KMS-11 (cell line): ENCODE data around the gene SLC35F4.

Experiments
- H2AFZ ChIP-seq: fragments of 200-600 bp; sonication (generic); 2 replicates; pipeline ENCODE4 v1.6.1; 2016; ENCODE audit warnings: antibody characterized with exemption, mixed run types, low read depth
- H3K27ac ChIP-seq: fragments of 200-600 bp; sonication (generic); 2 replicates; pipeline ENCODE4 v1.6.1; 2016; ENCODE audit warnings: mild to moderate bottlenecking, mixed run types
- H3K27me3 ChIP-seq: fragments of 200-600 bp; sonication (generic); 2 replicates; pipeline ENCODE4 v1.6.1; 2017; ENCODE audit warnings: mild to moderate bottlenecking, low read depth, mixed run types, moderate library complexity; ENCODE audit not compliant: insufficient read depth
- H3K36me3 ChIP-seq: fragments of 200-600 bp; sonication (generic); 2 replicates; pipeline ENCODE4 v1.6.1; 2017; ENCODE audit warnings: mild to moderate bottlenecking, mixed run types; ENCODE audit not compliant: insufficient read depth
- H3K4me1 ChIP-seq: fragments of 200-600 bp; sonication (generic); 2 replicates; pipeline ENCODE4 v1.6.1; 2016; ENCODE audit warnings: mild to moderate bottlenecking, low read depth, mixed run types; ENCODE audit not compliant: poor library complexity, severe bottlenecking
- H3K4me2 ChIP-seq: fragments of 200-600 bp; sonication (generic); 2 replicates; pipeline ENCODE4 v1.7.0; 2016; ENCODE audit warnings: mild to moderate bottlenecking, mixed run types
- H3K4me3 ChIP-seq: fragments of 200-600 bp; sonication (generic); IDR thresholded peaks from 2 replicates; pipeline ENCODE4 v1.6.1; 2017; ENCODE audit warnings: low read depth, low read length, mixed read lengths; ENCODE audit not compliant: insufficient read depth
- H3K79me2 ChIP-seq: fragments of 200-600 bp; sonication (generic); 2 replicates; pipeline ENCODE4 v1.6.1; 2016; ENCODE audit warnings: low read depth, mixed run types; ENCODE audit not compliant: insufficient read depth
- H3K9ac ChIP-seq: fragments of 200-600 bp; sonication (generic); 2 replicates; pipeline ENCODE4 v1.6.1; 2016; ENCODE audit warnings: mild to moderate bottlenecking, mixed run types
- H4K20me1 ChIP-seq: fragments of 200-600 bp; sonication (generic); 2 replicates; pipeline ENCODE4 v1.6.1; 2016; ENCODE audit warnings: mild to moderate bottlenecking, mixed run types; ENCODE audit not compliant: insufficient read depth
- CTCF ChIP-seq: fragments of 200-600 bp; sonication (generic); conservative IDR thresholded peaks from 2 replicates; pipeline ENCODE4 v1.6.1; 2017; ENCODE audit warnings: low read depth, mild to moderate bottlenecking, antibody characterized with exemption, low read length, moderate library complexity, mixed read lengths

SLC35F4 gene

DNA sequence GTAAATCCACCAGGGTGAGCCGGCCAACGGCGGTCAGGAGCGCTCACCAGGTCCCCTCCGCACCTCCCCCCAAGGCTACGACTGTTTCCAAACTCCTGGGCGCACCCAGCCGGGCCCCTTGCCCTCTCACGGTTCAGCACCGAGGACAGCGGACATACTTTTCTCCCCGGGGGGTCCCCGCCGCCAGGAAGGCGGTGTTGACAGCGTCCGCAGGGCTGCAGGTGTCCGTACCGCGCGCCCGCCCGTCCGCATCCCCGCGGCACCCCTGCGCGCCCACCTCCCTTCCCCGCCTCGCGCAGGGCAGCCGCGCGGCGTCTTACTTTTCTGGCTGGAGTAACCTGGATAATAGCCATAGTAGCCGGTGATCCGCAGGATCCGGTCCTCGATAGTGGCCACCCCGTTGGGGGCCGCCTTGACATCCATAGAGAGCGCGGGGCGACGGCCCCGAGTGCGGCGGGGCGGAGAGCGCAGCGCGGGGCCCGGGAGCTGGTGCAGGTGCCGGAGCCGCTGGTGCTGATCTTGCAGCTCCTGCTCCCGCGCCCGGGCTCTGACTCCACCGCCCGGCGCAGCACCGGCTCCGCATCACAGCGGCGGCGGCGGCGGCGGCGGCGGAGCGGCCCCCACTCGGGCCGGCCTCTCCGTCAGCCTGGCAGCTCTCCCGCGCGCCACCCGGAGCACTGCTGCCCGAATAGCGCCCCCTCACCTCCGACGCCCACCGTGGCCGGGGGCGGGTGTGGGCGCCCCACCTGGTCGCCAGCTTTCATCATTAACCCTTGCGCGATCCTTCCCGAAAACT lies at the start of gene SLC35F4:
Gene SLC35F4 (minus strand): TSS at position 690 of the 796 bp plus-strand sequence.
- no peaks in the 10 kb centered on the region for H3K27me3 ChIP-seq
- no peak within 1 kb of the TSS for H3K4me3 ChIP-seq

GRCh38 chr14:57909626-57910025 lies 43.7 kb upstream of the SLC35F4 start:
- Histone ChIP-seq H4K20me1 (no peaks in the 10 kb centered on the region), H3K27ac (no peak overlapping the region), H3K4me2 (no peak overlapping the region), H3K4me1 (no peaks in the 10 kb centered on the region), H3K9ac (no peak overlapping the region), H3K36me3 (no peaks in the 10 kb centered on the region), H3K79me2 (no peaks in the 10 kb centered on the region), H3K4me3 (no peak overlapping the region), H3K27me3 (no peaks in the 10 kb centered on the region), H2AFZ (no peak overlapping the region)
- no peak for TF ChIP-seq CTCF

More for the DNA sequence above, at the start of gene SLC35F4:
- no peak within 1 kb of the TSS for H2AFZ ChIP-seq
- no peak for TF ChIP-seq CTCF
- no peak within 1 kb of the TSS for H3K4me2 ChIP-seq
- H3K27ac ChIP-seq, result no peak within 1 kb of the TSS
- no peaks in the 10 kb centered on the region for H4K20me1 ChIP-seq
- no peaks in the 10 kb centered on the region for H3K4me1 ChIP-seq
- no peaks in the 10 kb centered on the region for H3K79me2 ChIP-seq
- H3K36me3 ChIP-seq, result no peaks in the 10 kb centered on the region
- no peak within 1 kb of the TSS for H3K9ac ChIP-seq

DNA sequence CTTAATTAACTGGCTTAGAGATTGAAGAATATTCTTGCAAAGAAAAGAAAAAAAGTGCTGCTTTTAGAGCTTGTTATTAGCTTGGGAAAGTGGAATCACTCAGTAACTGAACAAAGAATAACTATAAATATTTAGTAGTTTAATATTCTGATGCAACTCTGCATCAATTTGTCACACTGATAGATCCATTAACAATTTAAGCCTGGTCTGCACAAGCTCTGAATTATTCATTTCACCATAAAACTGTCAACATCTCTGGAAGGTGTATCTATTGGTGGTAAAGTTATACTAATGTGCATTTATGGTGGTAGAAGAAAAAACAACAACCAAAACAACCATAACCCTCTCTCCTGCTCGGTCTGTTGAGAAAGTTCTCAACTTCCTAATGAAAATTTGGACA lies 38.1 kb upstream of the SLC35F4 start:
- no peak overlapping the region for H3K27ac ChIP-seq
- no peaks in the 10 kb centered on the region for H4K20me1 ChIP-seq
- H3K4me1 ChIP-seq, result no peaks in the 10 kb centered on the region
- no peaks in the 10 kb centered on the region for H3K27me3 ChIP-seq
- H3K36me3 ChIP-seq, result no peaks in the 10 kb centered on the region
- H2AFZ ChIP-seq, result no peak overlapping the region
- H3K4me3 ChIP-seq, result no peak overlapping the region
- TF ChIP-seq CTCF, result no peak
- no peak overlapping the region for H3K4me2 ChIP-seq
- no peak overlapping the region for H3K9ac ChIP-seq
- H3K79me2 ChIP-seq, result no peaks in the 10 kb centered on the region

GRCh38 chr14:57898837-57899572 lies 33.1 kb upstream of the SLC35F4 start:
- H4K20me1 ChIP-seq, result no peaks in the 10 kb centered on the region
- no peak overlapping the region for H2AFZ ChIP-seq
- H3K9ac ChIP-seq, result no peak overlapping the region
- no peaks in the 10 kb centered on the region for H3K36me3 ChIP-seq
- H3K4me1 ChIP-seq, result no peaks in the 10 kb centered on the region
- H3K4me2 ChIP-seq, result no peak overlapping the region
- no peaks in the 10 kb centered on the region for H3K79me2 ChIP-seq
- H3K4me3 ChIP-seq, result no peak overlapping the region
- TF ChIP-seq CTCF, result no peak
- no peak overlapping the region for H3K27ac ChIP-seq
- H3K27me3 ChIP-seq, result no peaks in the 10 kb centered on the region
